Measurements from ENCODE around the gene FLNB.

GRCh38 chr3:58122936-58123700, 114.9 kb downstream of the FLNB start:
- TF ChIP-seq, protein P1, sequence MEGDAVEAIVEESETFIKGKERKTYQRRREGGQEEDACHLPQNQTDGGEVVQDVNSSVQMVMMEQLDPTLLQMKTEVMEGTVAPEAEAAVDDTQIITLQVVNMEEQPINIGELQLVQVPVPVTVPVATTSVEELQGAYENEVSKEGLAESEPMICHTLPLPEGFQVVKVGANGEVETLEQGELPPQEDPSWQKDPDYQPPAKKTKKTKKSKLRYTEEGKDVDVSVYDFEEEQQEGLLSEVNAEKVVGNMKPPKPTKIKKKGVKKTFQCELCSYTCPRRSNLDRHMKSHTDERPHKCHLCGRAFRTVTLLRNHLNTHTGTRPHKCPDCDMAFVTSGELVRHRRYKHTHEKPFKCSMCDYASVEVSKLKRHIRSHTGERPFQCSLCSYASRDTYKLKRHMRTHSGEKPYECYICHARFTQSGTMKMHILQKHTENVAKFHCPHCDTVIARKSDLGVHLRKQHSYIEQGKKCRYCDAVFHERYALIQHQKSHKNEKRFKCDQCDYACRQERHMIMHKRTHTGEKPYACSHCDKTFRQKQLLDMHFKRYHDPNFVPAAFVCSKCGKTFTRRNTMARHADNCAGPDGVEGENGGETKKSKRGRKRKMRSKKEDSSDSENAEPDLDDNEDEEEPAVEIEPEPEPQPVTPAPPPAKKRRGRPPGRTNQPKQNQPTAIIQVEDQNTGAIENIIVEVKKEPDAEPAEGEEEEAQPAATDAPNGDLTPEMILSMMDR (IDR thresholded peaks at IDR 0.05; ENCODE audit: low read length) = no peak
- TF ChIP-seq EZH2 (optimal IDR thresholded peaks at IDR 0.05; ENCODE audit: low read depth, low read length) = no peak
